WTC11 (cell line): Measurements from ENCODE around the gene IL21R. TPM values are rescaled to one million over a fixed set of nuclear protein-coding genes. Genes with fewer than 3 reads are reported as not detected.

Source experiments
- ATAC-seq: fragments of 200-7000 bp; cut with Tn5 transposase; 2 replicates; pipeline ENCODE4 v1.10.0; 2021; ENCODE audit warnings: mild to moderate bottlenecking, moderate library complexity
- CTCF ChIA-PET: fragments of 300-600 bp; sonication (Branson Sonifier 250); formaldehyde crosslinking; loops from one replicate; lab custom pipeline; 2021; ENCODE audit warnings: antibody characterized with exemption; lab: Charles Lee
- POLR2A ChIA-PET: fragments of 350-600 bp; sonication (Branson Sonifier 250); formaldehyde crosslinking; loops from one replicate; lab custom pipeline; 2021; ENCODE audit warnings: antibody characterized with exemption; lab: Charles Lee
- DNase-seq: peaks from one replicate; pipeline ENCODE4 v3.0.0; 2021; ENCODE audit warnings: low spot score
- H3K27ac Mint-ChIP-seq: 2 replicates; pipeline ENCODE4 v1.8.0; 2021; ENCODE audit warnings: mixed read lengths
- H3K27me3 Mint-ChIP-seq: 2 replicates; pipeline ENCODE4 v1.8.0; 2021; ENCODE audit warnings: low read depth, mild to moderate bottlenecking, moderate library complexity, mixed read lengths
- H3K36me3 Mint-ChIP-seq: 2 replicates; pipeline ENCODE4 v1.8.0; 2021; ENCODE audit warnings: mixed read lengths
- H3K4me1 Mint-ChIP-seq: 2 replicates; pipeline ENCODE4 v1.8.0; 2022; ENCODE audit warnings: mixed read lengths
- H3K4me3 Mint-ChIP-seq: 2 replicates; pipeline ENCODE4 v1.8.0; 2021; ENCODE audit warnings: mild to moderate bottlenecking, moderate library complexity, mixed read lengths
- H3K9me3 Mint-ChIP-seq: 2 replicates; pipeline ENCODE4 v1.8.0; 2021; ENCODE audit warnings: mixed read lengths
- CREB1 ChIP-seq: sonication (generic); formaldehyde crosslinking; IDR thresholded peaks from 2 replicates; pipeline ENCODE4 v1.8.0; 2023; ENCODE audit warnings: mild to moderate bottlenecking, missing genetic modification reagents
- ELF4 ChIP-seq: sonication (generic); formaldehyde crosslinking; IDR thresholded peaks from 2 replicates; pipeline ENCODE4 v1.8.1; 2022; ENCODE audit warnings: low read depth, mild to moderate bottlenecking, moderate library complexity, missing genetic modification reagents
- FOXP1 ChIP-seq: sonication (generic); formaldehyde crosslinking; IDR thresholded peaks from 2 replicates; pipeline ENCODE4 v1.8.0; 2022; ENCODE audit warnings: missing genetic modification reagents, mild to moderate bottlenecking, moderate library complexity, borderline replicate concordance
- KAT7 ChIP-seq: sonication (generic); formaldehyde crosslinking; IDR thresholded peaks from 2 replicates; pipeline ENCODE4 v1.8.1; 2023; ENCODE audit warnings: missing genetic modification reagents, mild to moderate bottlenecking, borderline replicate concordance
- MXD4 ChIP-seq: fragments of 250-450 bp; sonication (Bioruptor Pico); IDR thresholded peaks from 2 replicates; pipeline ENCODE4 v1.8.0; 2021; ENCODE audit warnings: mild to moderate bottlenecking, moderate library complexity, borderline replicate concordance
- NFATC4 ChIP-seq: fragments of 250-450 bp; sonication (Bioruptor Pico); IDR thresholded peaks from 2 replicates; pipeline ENCODE4 v1.9.0; 2021; ENCODE audit warnings: mild to moderate bottlenecking
- NFE2L1 ChIP-seq: sonication (generic); formaldehyde crosslinking; IDR thresholded peaks from 2 replicates; pipeline ENCODE4 v1.8.1; 2023; ENCODE audit warnings: missing genetic modification reagents
- NR2C2 ChIP-seq: sonication (generic); formaldehyde crosslinking; IDR thresholded peaks from 2 replicates; pipeline ENCODE4 v1.8.0; 2022; ENCODE audit warnings: mild to moderate bottlenecking, missing genetic modification reagents
- NR3C1 ChIP-seq: sonication (generic); formaldehyde crosslinking; conservative IDR thresholded peaks from 2 replicates; pipeline ENCODE4 v1.8.1; 2023; ENCODE audit warnings: low read depth, mild to moderate bottlenecking, missing genetic modification reagents
- SMAD3 ChIP-seq: sonication (generic); formaldehyde crosslinking; IDR thresholded peaks from 2 replicates; pipeline ENCODE4 v1.8.0; 2022; ENCODE audit warnings: missing genetic modification reagents, mild to moderate bottlenecking, borderline replicate concordance
- TEAD4 ChIP-seq: sonication (generic); formaldehyde crosslinking; IDR thresholded peaks from 2 replicates; pipeline ENCODE4 v1.8.0; 2022; ENCODE audit warnings: mild to moderate bottlenecking, missing genetic modification reagents
- ZNF121 ChIP-seq: sonication (generic); formaldehyde crosslinking; IDR thresholded peaks from 2 replicates; pipeline ENCODE4 v1.8.0; 2023; ENCODE audit warnings: missing genetic modification reagents
- total RNA-seq: library from RNA; stranded (reverse); gene quantifications from 3 replicates; pipeline ENCODE4 v1.2.3, GENCODE V29; 2021
- TF ChIP-seq, protein P1 (sequence below): sonication (generic); formaldehyde crosslinking; IDR thresholded peaks from 2 replicates; pipeline ENCODE4 v1.8.0; 2022; ENCODE audit warnings: missing genetic modification reagents
- TF ChIP-seq, protein P2 (sequence below): sonication (generic); formaldehyde crosslinking; IDR thresholded peaks from 2 replicates; pipeline ENCODE4 v1.8.1; 2023; ENCODE audit warnings: mild to moderate bottlenecking, missing genetic modification reagents, borderline replicate concordance
- TF ChIP-seq, protein P3 (sequence below): sonication (generic); formaldehyde crosslinking; IDR thresholded peaks from 2 replicates; pipeline ENCODE4 v1.8.1; 2023; ENCODE audit warnings: mild to moderate bottlenecking, missing genetic modification reagents
- TF ChIP-seq, protein P4 (sequence below): sonication (generic); formaldehyde crosslinking; conservative IDR thresholded peaks from 2 replicates; pipeline ENCODE4 v1.8.1; 2022; ENCODE audit warnings: mild to moderate bottlenecking, missing genetic modification reagents

IL21R gene
- total RNA-seq, 1 experiment from 2014 or later = 0.70 TPM

DNA sequence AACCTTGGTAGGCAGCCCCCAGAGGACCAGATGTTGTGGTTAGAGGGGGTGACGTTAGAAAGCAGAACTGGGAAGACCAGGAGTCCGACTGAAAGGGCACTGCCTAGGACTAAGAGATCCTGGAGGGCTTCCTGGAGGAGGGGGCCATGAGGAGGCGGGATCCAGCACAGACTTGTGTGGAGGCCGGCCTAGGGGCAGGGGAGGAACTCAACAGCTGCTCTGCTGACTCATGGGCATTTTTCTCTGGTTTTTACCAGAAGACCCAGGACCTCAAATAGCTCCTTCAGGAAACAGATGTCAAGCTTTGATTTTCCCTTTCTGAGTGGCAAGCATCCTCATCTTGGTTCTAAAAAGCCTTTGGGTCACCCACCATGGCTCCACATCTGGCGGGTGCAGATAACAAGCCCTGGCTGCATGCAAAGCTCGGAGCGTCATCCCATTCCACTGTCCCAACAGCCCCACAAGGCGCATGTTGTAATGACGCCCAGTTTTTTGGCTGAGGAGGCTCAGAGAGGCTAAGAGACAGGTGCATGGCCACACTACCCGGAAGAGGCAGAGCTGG lies 29.0 kb downstream of the IL21R start:
- POLR2A ChIA-PET = no interaction called here
- H3K4me1 Mint-ChIP-seq = no peaks in the 10 kb centered on the region
- H3K9me3 Mint-ChIP-seq = peaks cover 9% of the 10 kb centered on the region
- no peak overlapping the region for H3K27ac Mint-ChIP-seq
- ATAC-seq (peak; percentile 23; the same call in 1 of the 2 replicates), DNase-seq (no peak)
- no peaks in the 10 kb centered on the region; the same call in 1 of the 2 replicates for H3K27me3 Mint-ChIP-seq
- H3K4me3 Mint-ChIP-seq = no peak overlapping the region
- H3K36me3 Mint-ChIP-seq = no peaks in the 10 kb centered on the region
- TF ChIP-seq, protein P1, sequence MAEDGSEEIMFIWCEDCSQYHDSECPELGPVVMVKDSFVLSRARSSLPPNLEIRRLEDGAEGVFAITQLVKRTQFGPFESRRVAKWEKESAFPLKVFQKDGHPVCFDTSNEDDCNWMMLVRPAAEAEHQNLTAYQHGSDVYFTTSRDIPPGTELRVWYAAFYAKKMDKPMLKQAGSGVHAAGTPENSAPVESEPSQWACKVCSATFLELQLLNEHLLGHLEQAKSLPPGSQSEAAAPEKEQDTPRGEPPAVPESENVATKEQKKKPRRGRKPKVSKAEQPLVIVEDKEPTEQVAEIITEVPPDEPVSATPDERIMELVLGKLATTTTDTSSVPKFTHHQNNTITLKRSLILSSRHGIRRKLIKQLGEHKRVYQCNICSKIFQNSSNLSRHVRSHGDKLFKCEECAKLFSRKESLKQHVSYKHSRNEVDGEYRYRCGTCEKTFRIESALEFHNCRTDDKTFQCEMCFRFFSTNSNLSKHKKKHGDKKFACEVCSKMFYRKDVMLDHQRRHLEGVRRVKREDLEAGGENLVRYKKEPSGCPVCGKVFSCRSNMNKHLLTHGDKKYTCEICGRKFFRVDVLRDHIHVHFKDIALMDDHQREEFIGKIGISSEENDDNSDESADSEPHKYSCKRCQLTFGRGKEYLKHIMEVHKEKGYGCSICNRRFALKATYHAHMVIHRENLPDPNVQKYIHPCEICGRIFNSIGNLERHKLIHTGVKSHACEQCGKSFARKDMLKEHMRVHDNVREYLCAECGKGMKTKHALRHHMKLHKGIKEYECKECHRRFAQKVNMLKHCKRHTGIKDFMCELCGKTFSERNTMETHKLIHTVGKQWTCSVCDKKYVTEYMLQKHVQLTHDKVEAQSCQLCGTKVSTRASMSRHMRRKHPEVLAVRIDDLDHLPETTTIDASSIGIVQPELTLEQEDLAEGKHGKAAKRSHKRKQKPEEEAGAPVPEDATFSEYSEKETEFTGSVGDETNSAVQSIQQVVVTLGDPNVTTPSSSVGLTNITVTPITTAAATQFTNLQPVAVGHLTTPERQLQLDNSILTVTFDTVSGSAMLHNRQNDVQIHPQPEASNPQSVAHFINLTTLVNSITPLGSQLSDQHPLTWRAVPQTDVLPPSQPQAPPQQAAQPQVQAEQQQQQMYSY (CRISPR knock-in tag) = peak; percentile 58
- no peak for TF ChIP-seq ELF4 (CRISPR knock-in tag)
- TF ChIP-seq, all 79 proteins: peak for 1
- CTCF ChIA-PET = interaction anchor here (0.5 kb wide), 1 partner anchor 9 kb away, joined by 3 read pairs; no protein-coding TSS in a partner anchor

DNA sequence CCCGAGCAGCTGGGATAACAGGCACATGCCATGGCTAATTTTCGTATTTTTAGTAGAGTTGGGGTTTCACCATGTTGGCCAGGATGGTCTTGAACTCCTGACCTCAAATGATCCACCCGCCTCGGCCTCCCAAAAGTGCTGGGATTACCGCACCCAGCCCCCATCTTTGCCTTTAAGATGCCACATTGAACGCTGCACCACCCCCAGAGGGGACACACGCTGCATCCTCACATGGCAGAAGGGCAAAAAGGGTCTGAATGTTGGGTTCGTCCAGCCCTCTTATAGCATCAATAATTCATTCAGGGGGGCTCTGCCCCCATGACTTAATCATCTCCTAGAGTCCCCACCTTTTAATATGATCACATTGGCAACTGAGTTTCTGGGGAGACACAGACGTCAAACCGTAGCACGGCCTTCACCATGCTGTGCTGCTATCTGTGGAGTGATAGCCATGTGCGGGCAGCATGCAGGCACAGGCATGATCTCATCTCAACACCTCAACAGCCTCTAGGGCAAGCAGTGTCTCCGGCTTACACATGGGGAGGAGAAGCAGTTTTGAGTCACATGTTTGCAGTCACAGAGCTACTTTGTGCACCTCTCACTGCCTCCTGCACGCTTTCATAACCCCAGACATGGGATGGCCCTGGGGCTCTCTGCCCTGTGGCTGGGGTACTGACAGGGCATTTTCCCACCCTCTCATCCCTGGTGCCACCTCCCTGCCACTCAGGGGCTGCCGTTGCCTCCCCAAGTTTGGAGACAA lies 30.0 kb downstream of the IL21R start:
- ATAC-seq (no peak), DNase-seq (no peak)
- CTCF ChIA-PET = no interaction called here
- Mint-ChIP-seq H3K9me3 (0 out of 2 replicates have a peak, but pooled peaks cover under 1% of the 10 kb centered on the region), H3K27ac (no peak overlapping the region), H3K4me1 (no peaks in the 10 kb centered on the region)
- TF ChIP-seq FOXP1 (CRISPR knock-in tag) (no peak), NFE2L1 (CRISPR knock-in tag) (no peak), NR3C1 (CRISPR knock-in tag) (no peak)
- TF ChIP-seq, protein P2, sequence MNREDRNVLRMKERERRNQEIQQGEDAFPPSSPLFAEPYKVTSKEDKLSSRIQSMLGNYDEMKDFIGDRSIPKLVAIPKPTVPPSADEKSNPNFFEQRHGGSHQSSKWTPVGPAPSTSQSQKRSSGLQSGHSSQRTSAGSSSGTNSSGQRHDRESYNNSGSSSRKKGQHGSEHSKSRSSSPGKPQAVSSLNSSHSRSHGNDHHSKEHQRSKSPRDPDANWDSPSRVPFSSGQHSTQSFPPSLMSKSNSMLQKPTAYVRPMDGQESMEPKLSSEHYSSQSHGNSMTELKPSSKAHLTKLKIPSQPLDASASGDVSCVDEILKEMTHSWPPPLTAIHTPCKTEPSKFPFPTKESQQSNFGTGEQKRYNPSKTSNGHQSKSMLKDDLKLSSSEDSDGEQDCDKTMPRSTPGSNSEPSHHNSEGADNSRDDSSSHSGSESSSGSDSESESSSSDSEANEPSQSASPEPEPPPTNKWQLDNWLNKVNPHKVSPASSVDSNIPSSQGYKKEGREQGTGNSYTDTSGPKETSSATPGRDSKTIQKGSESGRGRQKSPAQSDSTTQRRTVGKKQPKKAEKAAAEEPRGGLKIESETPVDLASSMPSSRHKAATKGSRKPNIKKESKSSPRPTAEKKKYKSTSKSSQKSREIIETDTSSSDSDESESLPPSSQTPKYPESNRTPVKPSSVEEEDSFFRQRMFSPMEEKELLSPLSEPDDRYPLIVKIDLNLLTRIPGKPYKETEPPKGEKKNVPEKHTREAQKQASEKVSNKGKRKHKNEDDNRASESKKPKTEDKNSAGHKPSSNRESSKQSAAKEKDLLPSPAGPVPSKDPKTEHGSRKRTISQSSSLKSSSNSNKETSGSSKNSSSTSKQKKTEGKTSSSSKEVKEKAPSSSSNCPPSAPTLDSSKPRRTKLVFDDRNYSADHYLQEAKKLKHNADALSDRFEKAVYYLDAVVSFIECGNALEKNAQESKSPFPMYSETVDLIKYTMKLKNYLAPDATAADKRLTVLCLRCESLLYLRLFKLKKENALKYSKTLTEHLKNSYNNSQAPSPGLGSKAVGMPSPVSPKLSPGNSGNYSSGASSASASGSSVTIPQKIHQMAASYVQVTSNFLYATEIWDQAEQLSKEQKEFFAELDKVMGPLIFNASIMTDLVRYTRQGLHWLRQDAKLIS (CRISPR knock-in tag) = no peak
- TF ChIP-seq, all 79 proteins: peak for 0
- H3K36me3 Mint-ChIP-seq = no peaks in the 10 kb centered on the region
- POLR2A ChIA-PET = no interaction called here
- no peaks in the 10 kb centered on the region; the same call in 1 of the 2 replicates for H3K27me3 Mint-ChIP-seq
- no peak overlapping the region for H3K4me3 Mint-ChIP-seq

DNA sequence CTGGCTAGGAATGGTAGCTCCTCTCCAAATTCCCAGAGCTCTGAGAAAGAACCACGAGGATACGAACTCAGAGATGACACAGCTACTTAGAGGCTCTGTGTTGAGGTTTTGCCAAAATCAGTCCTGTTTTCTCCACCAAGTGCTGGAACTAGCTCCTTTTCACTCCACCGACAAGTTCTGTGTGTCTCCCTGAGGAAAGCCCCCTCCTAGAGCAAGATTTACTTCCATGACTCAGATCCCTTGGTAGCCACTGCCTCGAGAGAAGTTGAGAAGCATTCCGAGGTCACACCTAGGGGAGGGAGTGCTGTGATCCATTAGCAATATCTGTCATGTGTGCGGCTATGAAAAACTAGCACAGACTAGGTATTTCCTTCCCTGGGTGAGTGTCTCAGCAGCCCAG lies 30.6 kb downstream of the IL21R start:
- Mint-ChIP-seq H3K36me3 (no peaks in the 10 kb centered on the region), H3K9me3 (no peaks in the 10 kb centered on the region), H3K27me3 (no peaks in the 10 kb centered on the region; the same call in 1 of the 2 replicates), H3K4me3 (no peak overlapping the region), H3K4me1 (no peaks in the 10 kb centered on the region), H3K27ac (no peak overlapping the region)
- ChIA-PET CTCF (no interaction called here), POLR2A (no interaction called here)
- DNase-seq = no peak
- ATAC-seq = no peak
- TF ChIP-seq, protein P3, sequence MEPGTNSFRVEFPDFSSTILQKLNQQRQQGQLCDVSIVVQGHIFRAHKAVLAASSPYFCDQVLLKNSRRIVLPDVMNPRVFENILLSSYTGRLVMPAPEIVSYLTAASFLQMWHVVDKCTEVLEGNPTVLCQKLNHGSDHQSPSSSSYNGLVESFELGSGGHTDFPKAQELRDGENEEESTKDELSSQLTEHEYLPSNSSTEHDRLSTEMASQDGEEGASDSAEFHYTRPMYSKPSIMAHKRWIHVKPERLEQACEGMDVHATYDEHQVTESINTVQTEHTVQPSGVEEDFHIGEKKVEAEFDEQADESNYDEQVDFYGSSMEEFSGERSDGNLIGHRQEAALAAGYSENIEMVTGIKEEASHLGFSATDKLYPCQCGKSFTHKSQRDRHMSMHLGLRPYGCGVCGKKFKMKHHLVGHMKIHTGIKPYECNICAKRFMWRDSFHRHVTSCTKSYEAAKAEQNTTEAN (CRISPR knock-in tag) = no peak
- TF ChIP-seq TEAD4 (CRISPR knock-in tag) (no peak), CREB1 (CRISPR knock-in tag) (no peak), SMAD3 (CRISPR knock-in tag) (no peak), MXD4 (CRISPR knock-in tag) (no peak), ZNF121 (CRISPR knock-in tag) (no peak), KAT7 (CRISPR knock-in tag) (no peak), NR2C2 (no peak), NFATC4 (no peak)
- TF ChIP-seq, protein P4, sequence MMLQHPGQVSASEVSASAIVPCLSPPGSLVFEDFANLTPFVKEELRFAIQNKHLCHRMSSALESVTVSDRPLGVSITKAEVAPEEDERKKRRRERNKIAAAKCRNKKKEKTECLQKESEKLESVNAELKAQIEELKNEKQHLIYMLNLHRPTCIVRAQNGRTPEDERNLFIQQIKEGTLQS (CRISPR knock-in tag) = no peak
- TF ChIP-seq, protein P2 (CRISPR knock-in tag) = no peak
